Stimulated activated naive B cell treated with anti-CD40 and anti-IgM and Interleukin-4, amounts not matched to agents 10 μg/mL and 1 μg/mL and 100 μg/mL, for 72 hours (primary cell): ENCODE results near the gene JPT2.

Experiments
- ATAC-seq, 2 donors: fragments of 150-1000 bp; cut with Tn5 transposase; replicated peaks; 2 replicates each; pipeline ENCODE4 v1.10.0; 2021; ENCODE audit warnings: moderate library complexity in 1 of 2
- DNase-seq: peaks from one replicate; pipeline ENCODE4 v3.0.0; 2021
- H3K27ac Mint-ChIP-seq: one replicate; pipeline ENCODE4 v1.8.0; 2022; ENCODE audit warnings: mild to moderate bottlenecking, mixed read lengths
- H3K27me3 Mint-ChIP-seq, 2 donors: one replicate each; pipeline ENCODE4 v1.8.0; 2022; ENCODE audit warnings: mixed read lengths in 2 of 2
- H3K36me3 Mint-ChIP-seq, 2 donors: one replicate each; pipeline ENCODE4 v1.8.0; 2022; ENCODE audit warnings: mixed read lengths in 2 of 2, mild to moderate bottlenecking in 1 of 2
- H3K4me1 Mint-ChIP-seq, 2 donors: one replicate each; pipeline ENCODE4 v1.8.0; 2022; ENCODE audit warnings: mixed read lengths in 2 of 2, mild to moderate bottlenecking in 1 of 2
- H3K4me3 Mint-ChIP-seq, 2 donors: one replicate each; pipeline ENCODE4 v1.8.0; 2022; ENCODE audit warnings: mild to moderate bottlenecking in 2 of 2, mixed read lengths in 2 of 2, moderate library complexity in 1 of 2
- H3K9me3 Mint-ChIP-seq, 2 donors: one replicate each; pipeline ENCODE4 v1.8.0; 2022; ENCODE audit warnings: mixed read lengths in 2 of 2, mild to moderate bottlenecking in 1 of 2

Gene JPT2

GRCh38 chr16:1657841-1658240 is 20.2 kb upstream of the JPT2 start:
- Mint-ChIP-seq H3K4me1 (peaks cover 5 to 12% of the 10 kb centered on the region in 2 donors), H3K36me3 (peaks cover 41 to 42% of the 10 kb centered on the region in 2 donors), H3K27me3 (no peaks in the 10 kb centered on the region), H3K9me3 (no peaks in the 10 kb centered on the region), H3K27ac (peak overlapping the region; percentile 65), H3K4me3 (no peak overlapping the region)
- ATAC-seq (no peak), DNase-seq (no peak)

DNA sequence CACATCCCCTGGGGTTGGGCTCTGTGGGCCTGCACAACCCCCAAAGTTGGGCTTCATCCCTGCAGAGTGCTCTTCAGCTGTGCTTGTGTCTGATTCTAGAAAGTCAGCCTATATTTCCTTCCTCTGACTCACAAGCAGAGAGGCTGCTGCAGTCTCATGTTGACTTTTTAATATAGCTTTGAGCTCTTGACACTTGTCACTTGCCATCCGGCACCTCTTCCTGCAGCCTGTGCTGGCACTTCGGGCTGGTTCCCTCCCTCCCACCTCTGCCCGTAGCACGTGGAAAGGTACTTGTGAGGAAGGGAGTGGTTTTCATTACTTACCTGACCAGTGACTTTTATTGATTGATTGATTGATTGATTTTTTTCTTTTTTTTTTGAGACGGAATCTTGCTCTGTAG is 19.0 kb upstream of the JPT2 start:
- no peak overlapping the region for H3K4me3 Mint-ChIP-seq

DNA sequence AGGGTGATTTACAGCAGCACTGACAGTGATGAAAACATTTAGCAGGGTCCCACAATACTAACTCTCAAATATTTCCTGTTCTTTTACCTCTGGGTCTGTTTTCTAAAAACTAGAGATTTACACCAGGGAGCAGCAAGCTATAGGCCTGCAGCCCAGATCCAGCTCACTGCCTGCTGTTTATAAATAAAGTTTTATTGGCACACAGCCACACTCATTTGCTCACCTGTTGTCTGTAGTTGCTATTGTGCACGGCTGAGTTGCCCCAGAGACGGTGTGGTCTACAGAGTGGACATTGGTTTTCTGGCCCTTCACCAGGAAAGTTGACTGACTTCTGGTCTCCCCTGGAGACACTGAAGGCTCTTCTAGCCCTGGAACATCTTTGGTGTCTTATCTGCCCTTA is 16.3 kb upstream of the JPT2 start:
- Mint-ChIP-seq H3K27ac (no peak overlapping the region), H3K27me3 (no peaks in the 10 kb centered on the region), H3K36me3 (peaks cover 39 to 43% of the 10 kb centered on the region in 2 donors), H3K4me1 (no peaks in the 10 kb centered on the region), H3K4me3 (no peak overlapping the region), H3K9me3 (no peaks in the 10 kb centered on the region)
- no peak for ATAC-seq
- no peak for DNase-seq

More for the DNA sequence above, 19.0 kb upstream of the JPT2 start:
- peaks cover 43 to 46% of the 10 kb centered on the region in 2 donors for H3K36me3 Mint-ChIP-seq
- no peaks in the 10 kb centered on the region for H3K27me3 Mint-ChIP-seq
- H3K9me3 Mint-ChIP-seq = no peaks in the 10 kb centered on the region
- no peak overlapping the region for H3K27ac Mint-ChIP-seq
- no peak for DNase-seq
- no peak for ATAC-seq
- H3K4me1 Mint-ChIP-seq = peaks cover 5 to 12% of the 10 kb centered on the region in 2 donors

DNA sequence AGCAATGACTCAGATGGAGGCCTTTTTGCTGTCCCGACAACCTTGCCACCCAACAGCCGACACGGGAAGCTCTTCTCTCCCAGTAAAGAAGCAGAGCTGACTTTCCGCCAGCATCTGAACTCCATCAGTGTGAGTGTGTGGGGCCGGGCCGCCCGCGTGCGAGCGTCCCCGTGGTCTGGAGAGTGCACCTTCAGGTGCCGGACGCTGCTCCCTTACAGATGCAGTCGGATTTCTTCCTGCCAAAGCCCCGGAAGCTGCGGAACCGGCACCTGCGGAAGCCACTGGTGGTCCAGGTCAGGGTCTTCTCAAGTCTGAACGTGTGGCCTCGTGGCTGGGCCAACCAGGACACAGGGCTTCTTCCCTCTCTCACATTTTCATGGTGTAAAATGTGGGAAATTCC is 15.5 kb upstream of the JPT2 start:
- H3K36me3 Mint-ChIP-seq = peaks cover 42 to 44% of the 10 kb centered on the region in 2 donors
- H3K27ac Mint-ChIP-seq = no peak overlapping the region
- H3K4me3 Mint-ChIP-seq = no peak overlapping the region
- H3K4me1 Mint-ChIP-seq = no peaks in the 10 kb centered on the region
- H3K27me3 Mint-ChIP-seq = no peaks in the 10 kb centered on the region
- no peak for DNase-seq
- no peak for ATAC-seq
- H3K9me3 Mint-ChIP-seq = no peaks in the 10 kb centered on the region

- Mint-ChIP-seq H3K9me3 (no peaks in the 10 kb centered on the region), H3K36me3 (peaks cover 48 to 55% of the 10 kb centered on the region in 2 donors), H3K4me3 (no peak overlapping the region), H3K4me1 (no peaks in the 10 kb centered on the region), H3K27ac (no peak overlapping the region), H3K27me3 (no peaks in the 10 kb centered on the region)
- no peak for ATAC-seq
- no peak for DNase-seq
Observed at GRCh38 chr16:1665829-1666228, 12.2 kb upstream of the JPT2 start.

DNA sequence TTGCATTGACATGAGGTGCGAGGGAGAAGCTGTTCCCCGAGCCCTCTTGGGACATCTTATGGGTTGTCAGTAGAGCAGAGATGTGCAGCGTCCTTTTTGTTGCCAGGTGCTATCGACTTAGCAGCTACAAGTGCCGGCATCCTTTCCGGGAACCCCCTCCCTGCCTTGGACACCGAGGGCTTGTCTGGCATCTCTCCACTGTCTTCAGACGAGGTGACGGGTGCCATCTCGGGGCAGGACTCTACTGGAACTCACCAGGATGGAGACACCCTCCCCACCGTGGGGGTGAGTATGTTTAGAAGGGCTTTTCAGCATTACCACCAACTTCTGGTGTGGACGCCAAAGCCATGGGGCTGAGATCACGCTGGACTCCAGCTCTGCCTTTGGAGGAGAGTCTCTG is 11.8 kb upstream of the JPT2 start:
- H3K4me3 Mint-ChIP-seq = no peak overlapping the region
- ATAC-seq (no peak), DNase-seq (no peak)
- H3K9me3 Mint-ChIP-seq = no peaks in the 10 kb centered on the region
- no peaks in the 10 kb centered on the region for H3K4me1 Mint-ChIP-seq
- peaks cover 53 to 59% of the 10 kb centered on the region in 2 donors for H3K36me3 Mint-ChIP-seq
- H3K27ac Mint-ChIP-seq = no peak overlapping the region
- no peaks in the 10 kb centered on the region for H3K27me3 Mint-ChIP-seq

- Mint-ChIP-seq H3K9me3 (no peaks in the 10 kb centered on the region), H3K27ac (no peak overlapping the region)
- no peak for DNase-seq
Observed at GRCh38 chr16:1667271-1667670, 10.8 kb upstream of the JPT2 start.

DNA sequence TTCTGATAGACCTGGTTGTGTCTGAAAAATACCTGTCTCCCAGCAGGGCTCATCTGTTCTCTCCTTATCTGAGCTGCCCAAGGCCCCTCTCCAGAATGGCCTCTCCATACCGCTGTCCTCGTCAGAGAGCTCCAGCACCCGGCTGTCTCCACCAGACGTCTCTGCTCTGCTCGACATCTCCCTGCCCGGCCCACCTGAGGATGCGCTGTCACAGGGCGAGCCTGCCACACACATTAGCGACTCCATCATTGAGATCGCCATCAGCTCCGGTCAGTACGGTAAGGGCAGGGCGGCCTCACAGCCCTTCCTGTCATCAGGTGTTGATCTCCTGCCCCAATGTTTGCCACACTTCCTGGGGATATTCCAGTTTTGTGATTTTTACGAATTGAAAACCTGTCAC is 10.2 kb upstream of the JPT2 start:
- no peak overlapping the region for H3K27ac Mint-ChIP-seq
- no peaks in the 10 kb centered on the region for H3K9me3 Mint-ChIP-seq

More at GRCh38 chr16:1667271-1667670, 10.8 kb upstream of the JPT2 start:
- H3K4me1 Mint-ChIP-seq = no peaks in the 10 kb centered on the region
- H3K4me3 Mint-ChIP-seq = no peak overlapping the region
- H3K36me3 Mint-ChIP-seq = peaks cover 60 to 61% of the 10 kb centered on the region in 2 donors
- ATAC-seq = no peak
- H3K27me3 Mint-ChIP-seq = no peaks in the 10 kb centered on the region

DNA sequence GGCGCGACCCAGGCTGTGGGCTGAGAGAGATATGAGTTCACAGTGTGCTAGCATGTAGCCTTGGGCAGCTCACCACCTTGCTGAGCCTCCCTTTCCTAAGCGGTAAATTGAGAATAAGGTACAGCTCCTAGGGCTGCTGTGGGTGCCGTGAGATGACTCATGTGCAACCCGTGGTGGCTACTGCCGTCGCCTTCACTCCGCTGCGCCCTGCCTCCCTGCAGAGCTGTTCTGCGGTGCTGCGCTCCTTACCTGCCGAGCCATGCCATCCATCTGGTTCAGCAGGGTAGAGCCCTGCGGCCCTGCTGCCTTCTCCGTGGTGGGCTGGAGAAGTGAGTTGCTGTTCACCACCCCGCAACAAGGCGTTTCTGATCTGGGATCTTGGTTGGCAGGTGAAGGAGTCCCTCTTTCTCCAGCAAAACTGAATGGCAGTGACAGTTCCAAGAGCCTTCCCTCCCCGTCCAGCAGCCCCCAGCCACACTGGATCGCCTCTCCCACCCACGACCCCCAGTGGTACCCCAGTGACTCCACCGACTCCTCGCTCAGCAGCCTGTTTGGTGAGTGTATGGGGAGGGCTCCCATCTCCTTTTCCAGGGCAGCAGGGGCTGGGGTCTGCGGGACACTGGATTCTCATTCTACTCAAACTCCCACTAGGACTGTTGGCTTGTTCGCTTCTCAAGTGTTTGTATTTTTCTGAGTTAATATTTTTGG is 9.3 kb upstream of the JPT2 start:
- no peak overlapping the region for H3K27ac Mint-ChIP-seq
- ATAC-seq = no peak
- H3K4me3 Mint-ChIP-seq = no peak overlapping the region
- H3K9me3 Mint-ChIP-seq = no peaks in the 10 kb centered on the region
- DNase-seq = no peak
- peaks cover 62 to 63% of the 10 kb centered on the region in 2 donors for H3K36me3 Mint-ChIP-seq
- no peaks in the 10 kb centered on the region for H3K27me3 Mint-ChIP-seq
- H3K4me1 Mint-ChIP-seq = no peaks in the 10 kb centered on the region

More for the DNA sequence above, 10.2 kb upstream of the JPT2 start:
- DNase-seq (no peak), ATAC-seq (no peak)
- H3K36me3 Mint-ChIP-seq = peaks cover 60 to 64% of the 10 kb centered on the region in 2 donors
- no peak overlapping the region for H3K4me3 Mint-ChIP-seq
- no peaks in the 10 kb centered on the region for H3K27me3 Mint-ChIP-seq
- H3K4me1 Mint-ChIP-seq = no peaks in the 10 kb centered on the region

DNA sequence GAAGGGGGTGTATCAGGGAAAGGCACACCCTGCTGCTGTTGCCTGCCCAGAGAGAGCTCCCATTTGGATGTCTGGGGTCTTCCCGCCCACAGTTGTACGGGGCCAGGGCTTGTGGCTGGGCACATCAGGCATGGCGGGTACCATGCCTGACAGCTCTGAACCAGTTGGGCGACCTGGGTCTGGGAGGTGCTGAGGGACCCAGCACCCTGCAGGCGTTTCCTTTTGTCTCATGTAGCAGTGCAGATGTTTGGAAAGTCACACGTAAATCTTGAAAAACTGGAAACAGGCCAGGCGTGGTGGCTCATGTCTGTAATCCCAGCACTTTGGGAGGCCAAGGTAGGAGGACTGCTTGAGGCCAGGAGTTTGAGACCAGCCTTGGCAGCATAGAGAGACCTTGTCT is 8.4 kb upstream of the JPT2 start:
- DNase-seq = no peak
- ATAC-seq = no peak
- peak overlapping the region; percentile 59 for H3K27ac Mint-ChIP-seq
- H3K4me3 Mint-ChIP-seq = no peak overlapping the region
- peaks cover 62 to 67% of the 10 kb centered on the region in 2 donors for H3K36me3 Mint-ChIP-seq
- no peaks in the 10 kb centered on the region for H3K27me3 Mint-ChIP-seq
- no peaks in the 10 kb centered on the region for H3K9me3 Mint-ChIP-seq
- H3K4me1 Mint-ChIP-seq = no peaks in the 10 kb centered on the region

DNA sequence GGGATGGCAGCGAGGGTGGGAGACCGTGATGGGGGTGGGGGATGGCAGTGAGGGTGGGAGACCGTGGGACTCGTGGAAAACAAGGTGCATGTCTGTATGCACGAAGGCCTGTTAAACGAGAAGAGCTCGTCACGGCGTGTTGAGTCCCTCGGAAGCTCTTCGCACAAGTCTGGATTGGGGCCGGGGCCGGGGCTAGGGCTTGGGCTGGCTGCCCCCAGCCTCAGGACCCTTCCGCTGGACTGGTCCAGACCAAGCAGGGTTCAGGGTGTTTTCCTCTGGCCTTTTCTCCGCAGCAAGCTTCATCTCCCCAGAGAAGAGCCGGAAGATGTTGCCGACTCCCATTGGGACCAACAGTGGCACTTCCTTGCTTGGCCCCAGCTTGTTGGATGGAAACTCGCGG is 7.7 kb upstream of the JPT2 start:
- Mint-ChIP-seq H3K4me3 (no peak overlapping the region), H3K27ac (no peak overlapping the region), H3K27me3 (no peaks in the 10 kb centered on the region), H3K36me3 (peaks cover 62 to 68% of the 10 kb centered on the region in 2 donors), H3K9me3 (no peaks in the 10 kb centered on the region), H3K4me1 (no peaks in the 10 kb centered on the region)
- ATAC-seq (no peak), DNase-seq (no peak)

- Mint-ChIP-seq H3K4me1 (no peaks in the 10 kb centered on the region), H3K36me3 (peaks cover 67 to 70% of the 10 kb centered on the region in 2 donors), H3K4me3 (no peak overlapping the region), H3K27ac (peak overlapping the region; percentile 14), H3K27me3 (no peaks in the 10 kb centered on the region), H3K9me3 (no peaks in the 10 kb centered on the region)
- ATAC-seq (no peak), DNase-seq (no peak)
Observed at GRCh38 chr16:1670866-1671265, 7.2 kb upstream of the JPT2 start.

- Mint-ChIP-seq H3K4me1 (peaks cover 3 to 10% of the 10 kb centered on the region in 2 donors), H3K27me3 (no peaks in the 10 kb centered on the region)
Observed at GRCh38 chr16:1673424-1674151, 4.5 kb upstream of the JPT2 start.

DNA sequence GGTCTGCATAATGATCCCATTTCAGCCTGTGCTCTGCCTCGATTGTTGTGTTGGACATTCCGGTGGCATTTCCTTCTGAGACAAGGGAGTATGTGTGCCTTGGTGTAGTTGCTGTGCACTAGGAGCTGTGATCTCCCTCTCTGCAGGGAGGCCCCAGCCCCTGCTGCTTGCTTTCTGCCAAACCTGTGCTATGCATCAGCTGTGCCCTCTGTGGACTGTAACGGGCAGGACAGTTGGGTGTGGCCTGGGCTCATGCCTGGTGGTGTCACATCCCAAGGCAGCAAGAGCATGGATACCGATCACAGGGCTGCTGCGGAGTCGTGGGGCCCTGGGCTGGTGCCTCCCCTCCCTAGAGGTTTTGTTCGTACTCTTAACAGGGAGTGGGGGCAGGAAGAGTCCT is 3.8 kb upstream of the JPT2 start:
- ATAC-seq (no peak), DNase-seq (no peak)
- H3K27me3 Mint-ChIP-seq = no peaks in the 10 kb centered on the region
- no peak overlapping the region for H3K27ac Mint-ChIP-seq
- H3K9me3 Mint-ChIP-seq = no peaks in the 10 kb centered on the region
- H3K4me3 Mint-ChIP-seq = no peak overlapping the region
- peaks cover 57 to 63% of the 10 kb centered on the region in 2 donors for H3K36me3 Mint-ChIP-seq
- H3K4me1 Mint-ChIP-seq = peaks cover 8 to 17% of the 10 kb centered on the region in 2 donors

More at GRCh38 chr16:1673424-1674151, 4.5 kb upstream of the JPT2 start:
- ATAC-seq = no peak
- H3K36me3 Mint-ChIP-seq = peaks cover 59 to 62% of the 10 kb centered on the region in 2 donors
- peak overlapping the region; percentile 2 for H3K27ac Mint-ChIP-seq
- no peak overlapping the region for H3K4me3 Mint-ChIP-seq
- no peaks in the 10 kb centered on the region for H3K9me3 Mint-ChIP-seq
- DNase-seq = no peak
